ENCODE results near the gene EPN1.
"Not testable (repeated sequence)": the region's sequence is repeated elsewhere in the genome, so short reads cannot be mapped to it uniquely, and the experiment has no call there.

Gene EPN1

DNA sequence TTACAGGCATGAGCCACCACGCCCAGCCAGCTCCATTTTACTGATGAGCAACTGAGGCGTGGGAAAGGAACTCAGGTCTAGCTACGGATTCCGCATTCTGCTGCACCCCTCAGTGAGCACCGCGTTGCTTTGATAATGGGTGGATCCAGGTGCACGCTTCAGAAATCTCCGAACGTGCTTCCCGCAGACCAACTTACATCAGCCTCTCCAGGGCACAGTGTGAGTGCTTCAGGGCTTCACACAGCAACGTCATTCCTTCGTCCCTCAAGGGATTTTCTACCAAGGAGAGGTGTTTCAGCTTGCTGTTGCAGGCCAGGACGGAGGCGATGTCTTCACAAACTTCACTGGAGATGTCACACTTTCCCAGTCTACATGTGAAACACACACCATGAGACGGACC, 41.5 kb downstream of the EPN1 start:
- Histone ChIP-seq H3K4me3 (ENCODE audit: insufficient read depth in 1 of 2, low read depth in 1 of 2, low read length in 2 of 2) (no peak overlapping the region), H3K9ac (ENCODE audit: low read length) (no peak overlapping the region), H2AFZ (ENCODE audit: low read depth, low read length) (no peak overlapping the region), H2BK120ac (ENCODE audit: low read depth, low read length) (no peak overlapping the region), H3K4ac (ENCODE audit: low read depth in 1 of 2, low read length in 2 of 2) (no peak overlapping the region), H3K23ac (ENCODE audit: low read length in 2 of 2) (no peak overlapping the region), H3K14ac (ENCODE audit: low read length in 2 of 2) (no peak overlapping the region), H4K8ac (ENCODE audit: low read length) (no peak overlapping the region), H3K27me3 (ENCODE audit: control insufficient read depth in 1 of 2, insufficient read depth in 1 of 2, low read length in 2 of 2) (no peaks in the 10 kb centered on the region), H4K91ac (ENCODE audit: low read length) (no peak overlapping the region), H3K18ac (ENCODE audit: low read depth in 1 of 2, low read length in 2 of 2) (no peak overlapping the region), H3K27ac (ENCODE audit: low read length, poor library complexity, severe bottlenecking) (no peak overlapping the region), H2BK15ac (ENCODE audit: low read depth, poor library complexity, severe bottlenecking) (no peak overlapping the region), H3K79me1 (replicated peaks; ENCODE audit: low read length, poor library complexity, severe bottlenecking) (no peaks in the 10 kb centered on the region), H3K9me3 (ENCODE audit: control insufficient read depth, low read length) (peaks cover 14% of the 10 kb centered on the region), H3K4me1 (ENCODE audit: control insufficient read depth, insufficient read depth, low read depth, low read length) (no peaks in the 10 kb centered on the region), H2AK5ac (ENCODE audit: low read length, severe bottlenecking) (no peak overlapping the region), H2BK12ac (ENCODE audit: low read length in 2 of 2) (no peak overlapping the region), H3K4me2 (ENCODE audit: low read length, poor library complexity, severe bottlenecking) (no peak overlapping the region), H3K36me3 (ENCODE audit: control insufficient read depth in 1 of 2, insufficient read depth in 2 of 2, low read depth in 1 of 2, low read length in 2 of 2) (no peaks in the 10 kb centered on the region), H2BK5ac (ENCODE audit: low read depth, low read length, poor library complexity, severe bottlenecking) (no peak overlapping the region)
- 83% methylated on average over 15 of the region's 15 CpGs for WGBS
- no peak for DNase-seq

- Histone ChIP-seq H3K4me2 (ENCODE audit: low read length, poor library complexity, severe bottlenecking) (no peak overlapping the region), H3K36me3 (ENCODE audit: control insufficient read depth in 1 of 2, insufficient read depth in 2 of 2, low read depth in 1 of 2, low read length in 2 of 2) (no peaks in the 10 kb centered on the region), H3K18ac (ENCODE audit: low read depth in 1 of 2, low read length in 2 of 2) (no peak overlapping the region), H2BK120ac (ENCODE audit: low read depth, low read length) (no peak overlapping the region), H4K8ac (ENCODE audit: low read length) (no peak overlapping the region), H3K27me3 (ENCODE audit: control insufficient read depth in 1 of 2, insufficient read depth in 1 of 2, low read length in 2 of 2) (no peaks in the 10 kb centered on the region), H2AK5ac (ENCODE audit: low read length, severe bottlenecking) (no peak overlapping the region), H2BK15ac (ENCODE audit: low read depth, poor library complexity, severe bottlenecking) (no peak overlapping the region), H3K27ac (ENCODE audit: low read length, poor library complexity, severe bottlenecking) (no peak overlapping the region), H4K91ac (ENCODE audit: low read length) (no peak overlapping the region), H2BK12ac (ENCODE audit: low read length in 2 of 2) (no peak overlapping the region), H2BK5ac (ENCODE audit: low read depth, low read length, poor library complexity, severe bottlenecking) (no peak overlapping the region), H2AFZ (ENCODE audit: low read depth, low read length) (no peak overlapping the region), H3K4me1 (ENCODE audit: control insufficient read depth, insufficient read depth, low read depth, low read length) (no peaks in the 10 kb centered on the region), H3K9me3 (ENCODE audit: control insufficient read depth, low read length) (peaks cover 20% of the 10 kb centered on the region), H3K79me1 (replicated peaks; ENCODE audit: low read length, poor library complexity, severe bottlenecking) (no peaks in the 10 kb centered on the region), H3K4ac (ENCODE audit: low read depth in 1 of 2, low read length in 2 of 2) (no peak overlapping the region), H3K14ac (ENCODE audit: low read length in 2 of 2) (no peak overlapping the region), H3K4me3 (ENCODE audit: insufficient read depth in 1 of 2, low read depth in 1 of 2, low read length in 2 of 2) (no peak overlapping the region), H3K23ac (ENCODE audit: low read length in 2 of 2) (no peak overlapping the region), H3K9ac (ENCODE audit: low read length) (no peak overlapping the region)
- no peak for DNase-seq
- WGBS: 80% methylated on average over 11 of the region's 11 CpGs
Observed at GRCh38 chr19:55717251-55717650, 42.2 kb downstream of the EPN1 start.

GRCh38 chr19:55717879-55718711, 43.1 kb downstream of the EPN1 start:
- not testable (repeated sequence) for H3K9ac ChIP-seq (ENCODE audit: low read length); H2BK5ac ChIP-seq (ENCODE audit: low read depth, low read length, poor library complexity, severe bottlenecking); DNase-seq; H2BK120ac ChIP-seq (ENCODE audit: low read depth, low read length); H3K4me3 ChIP-seq (ENCODE audit: insufficient read depth in 1 of 2, low read depth in 1 of 2, low read length in 2 of 2); H4K8ac ChIP-seq (ENCODE audit: low read length); H3K14ac ChIP-seq (ENCODE audit: low read length in 2 of 2); H3K36me3 ChIP-seq (ENCODE audit: control insufficient read depth in 1 of 2, insufficient read depth in 2 of 2, low read depth in 1 of 2, low read length in 2 of 2); H3K4ac ChIP-seq (ENCODE audit: low read depth in 1 of 2, low read length in 2 of 2); H2BK15ac ChIP-seq (ENCODE audit: low read depth, poor library complexity, severe bottlenecking); H3K18ac ChIP-seq (ENCODE audit: low read depth in 1 of 2, low read length in 2 of 2); H4K91ac ChIP-seq (ENCODE audit: low read length); H3K79me1 ChIP-seq (replicated peaks; ENCODE audit: low read length, poor library complexity, severe bottlenecking); H3K27ac ChIP-seq (ENCODE audit: low read length, poor library complexity, severe bottlenecking); H2AK5ac ChIP-seq (ENCODE audit: low read length, severe bottlenecking); H2BK12ac ChIP-seq (ENCODE audit: low read length in 2 of 2); H3K27me3 ChIP-seq (ENCODE audit: control insufficient read depth in 1 of 2, insufficient read depth in 1 of 2, low read length in 2 of 2); H3K4me1 ChIP-seq (ENCODE audit: control insufficient read depth, insufficient read depth, low read depth, low read length); H2AFZ ChIP-seq (ENCODE audit: low read depth, low read length); H3K23ac ChIP-seq (ENCODE audit: low read length in 2 of 2); H3K4me2 ChIP-seq (ENCODE audit: low read length, poor library complexity, severe bottlenecking)
- peaks cover 21% of the 10 kb centered on the region for H3K9me3 ChIP-seq (ENCODE audit: control insufficient read depth, low read length)
- 70% methylated on average over 10 of the region's 13 CpGs for WGBS

- WGBS: 37% methylated on average over 4 of the region's 5 CpGs
- no peak overlapping the region for H2AFZ ChIP-seq (ENCODE audit: low read depth, low read length)
- no peaks in the 10 kb centered on the region for H3K4me1 ChIP-seq (ENCODE audit: control insufficient read depth, insufficient read depth, low read depth, low read length)
- H3K27me3 ChIP-seq (ENCODE audit: control insufficient read depth in 1 of 2, insufficient read depth in 1 of 2, low read length in 2 of 2): no peaks in the 10 kb centered on the region
- H2BK12ac ChIP-seq (ENCODE audit: low read length in 2 of 2): no peak overlapping the region
- H2AK5ac ChIP-seq (ENCODE audit: low read length, severe bottlenecking): no peak overlapping the region
- no peak overlapping the region for H3K14ac ChIP-seq (ENCODE audit: low read length in 2 of 2)
- H4K91ac ChIP-seq (ENCODE audit: low read length): no peak overlapping the region
- H3K4me3 ChIP-seq (ENCODE audit: insufficient read depth in 1 of 2, low read depth in 1 of 2, low read length in 2 of 2): no peak overlapping the region
- H2BK120ac ChIP-seq (ENCODE audit: low read depth, low read length): no peak overlapping the region
- no peaks in the 10 kb centered on the region for H3K79me1 ChIP-seq (replicated peaks; ENCODE audit: low read length, poor library complexity, severe bottlenecking)
- H3K23ac ChIP-seq (ENCODE audit: low read length in 2 of 2): no peak overlapping the region
- no peaks in the 10 kb centered on the region for H3K36me3 ChIP-seq (ENCODE audit: control insufficient read depth in 1 of 2, insufficient read depth in 2 of 2, low read depth in 1 of 2, low read length in 2 of 2)
- peaks cover 17% of the 10 kb centered on the region for H3K9me3 ChIP-seq (ENCODE audit: control insufficient read depth, low read length)
- no peak overlapping the region for H2BK15ac ChIP-seq (ENCODE audit: low read depth, poor library complexity, severe bottlenecking)
- no peak overlapping the region for H3K9ac ChIP-seq (ENCODE audit: low read length)
- H3K18ac ChIP-seq (ENCODE audit: low read depth in 1 of 2, low read length in 2 of 2): no peak overlapping the region
- no peak overlapping the region for H3K4ac ChIP-seq (ENCODE audit: low read depth in 1 of 2, low read length in 2 of 2)
- no peak overlapping the region for H4K8ac ChIP-seq (ENCODE audit: low read length)
- no peak for DNase-seq
- H2BK5ac ChIP-seq (ENCODE audit: low read depth, low read length, poor library complexity, severe bottlenecking): no peak overlapping the region
- H3K27ac ChIP-seq (ENCODE audit: low read length, poor library complexity, severe bottlenecking): no peak overlapping the region
- H3K4me2 ChIP-seq (ENCODE audit: low read length, poor library complexity, severe bottlenecking): no peak overlapping the region
Observed at GRCh38 chr19:55720214-55720746, 45.3 kb downstream of the EPN1 start.

All from mesenchymal stem cell (in vitro differentiated cells and primary cell).